Tibial nerve (tissue), 4 donors: ENCODE data around the gene SLC10A3. TPM values are rescaled to one million over a fixed set of nuclear protein-coding genes. Genes with fewer than 3 reads are reported as not detected.

Experiments
- DNase-seq, 2 donors: peaks; one replicate each; pipeline ENCODE4 v3.0.0-alpha.2; 2019; ENCODE audit warnings: low spot score in 2 of 2
- H3K27ac ChIP-seq, 4 donors: fragments of 200-600 bp; sonication (generic) in 3 of 4; one replicate each; pipeline ENCODE4 v1.5.1; 2017 to 2019; ENCODE audit warnings: mild to moderate bottlenecking in 1 of 4
- H3K27me3 ChIP-seq, 2 donors: fragments of 200-600 bp; sonication (generic) in 1 of 2; one replicate each; pipeline versions ENCODE4 v1.5.1 to v1.6.0; 2017 to 2019
- H3K36me3 ChIP-seq, 3 donors: fragments of 200-600 bp; sonication (generic); one replicate each; pipeline ENCODE4 v1.5.1; 2018 to 2019
- H3K4me1 ChIP-seq, 4 donors: fragments of 200-600 bp; sonication (generic) in 3 of 4; one replicate each; pipeline ENCODE4 v1.5.1; 2017 to 2019
- H3K4me3 ChIP-seq, 4 donors: fragments of 200-600 bp; sonication (generic) in 3 of 4; one replicate each; pipeline ENCODE4 v1.5.1; 2017 to 2019; ENCODE audit warnings: mild to moderate bottlenecking in 1 of 4, moderate library complexity in 1 of 4
- H3K9me3 ChIP-seq, 4 donors: fragments of 200-600 bp; sonication (generic) in 3 of 4; one replicate each; pipeline ENCODE4 v1.5.1; 2017 to 2019
- CTCF ChIP-seq, 5 experiments: fragments of 200-600 bp in 3 of 5; fragments of 450-650 bp in 2 of 5; sonication (generic) in 3 of 5; IDR thresholded peaks; one replicate each; pipeline ENCODE4 v1.5.1; 2016 to 2019; ENCODE audit warnings: antibody characterized with exemption in 5 of 5, mild to moderate bottlenecking in 3 of 5, moderate library complexity in 2 of 5
- EP300 ChIP-seq, 2 donors: sonication (generic); formaldehyde crosslinking; IDR thresholded peaks; one replicate each; pipeline ENCODE4 v1.6.1; 2017; ENCODE audit warnings: antibody characterized with exemption in 2 of 2, mild to moderate bottlenecking in 1 of 2
- POLR2A ChIP-seq, 2 donors: fragments of 450-650 bp; IDR thresholded peaks; one replicate each; pipeline ENCODE4 v1.6.1; 2017; ENCODE audit warnings: antibody characterized with exemption in 2 of 2, mild to moderate bottlenecking in 2 of 2, moderate library complexity in 2 of 2
- WGBS, 2 donors: methylation state at CpG; one replicate each; pipeline ENCODE4 v1.1.5; 2018; 5-methylcytosine and 5-hydroxymethylcytosine counted together
- total RNA-seq, 4 donors: library from RNA; depleted of rRNA; stranded (reverse); fragments of >200 nt; gene quantifications; one replicate each; pipeline ENCODE4 v1.1.0, GENCODE V29; 2016

Gene SLC10A3
- total RNA-seq, 4 donors from 2014 or later: 17.8 to 40.6 (median 27.0) TPM

DNA sequence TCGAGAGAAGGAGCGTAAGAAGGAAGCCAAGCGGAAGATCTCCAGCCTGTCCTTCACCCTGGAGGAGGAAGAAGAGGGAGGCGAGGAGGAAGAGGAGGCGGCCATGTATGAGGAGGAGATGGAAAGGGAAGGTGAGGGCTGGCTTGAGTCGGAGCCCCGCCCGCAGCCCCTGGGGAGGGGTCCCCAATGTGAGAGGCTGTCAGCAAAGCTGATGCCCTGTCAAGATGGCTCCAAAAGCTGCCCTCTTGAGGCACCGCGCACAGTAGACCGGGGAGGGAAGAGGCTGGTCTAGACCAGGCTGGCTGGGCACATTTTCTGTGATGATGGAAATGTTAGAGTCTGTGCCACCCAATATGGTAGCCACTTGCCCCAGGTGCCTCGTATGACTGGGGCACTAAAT, 44.0 kb downstream of the SLC10A3 start:
- no peaks in the 10 kb centered on the region for H3K9me3 ChIP-seq
- no peak overlapping the region for H3K27ac ChIP-seq
- TF ChIP-seq POLR2A (IDR thresholded peaks at IDR 0.05) (no peak), CTCF (IDR thresholded peaks at IDR 0.05) (no peak), EP300 (IDR thresholded peaks at IDR 0.05) (no peak)
- peaks cover 0 to 61% (median 0%) of the 10 kb centered on the region in 3 donors for H3K36me3 ChIP-seq
- peaks cover 0 to 26% (median 0%) of the 10 kb centered on the region in 4 donors for H3K4me1 ChIP-seq
- no peaks in the 10 kb centered on the region for H3K27me3 ChIP-seq
- 91 to 92% methylated on average over 8 to 12 of the region's 12 CpGs for WGBS, 2 donors
- no peak overlapping the region for H3K4me3 ChIP-seq
- DNase-seq: no peak

- TF ChIP-seq CTCF (IDR thresholded peaks at IDR 0.05) (no peak), POLR2A (IDR thresholded peaks at IDR 0.05) (no peak), EP300 (IDR thresholded peaks at IDR 0.05) (no peak)
- DNase-seq: no peak
- no peak overlapping the region for H3K27ac ChIP-seq
- H3K4me1 ChIP-seq: peaks cover 0 to 29% (median 0%) of the 10 kb centered on the region in 4 donors
- no peak overlapping the region for H3K4me3 ChIP-seq
- WGBS, 2 donors: 88 to 90% methylated on average over 16 of the region's 16 CpGs
- no peaks in the 10 kb centered on the region for H3K27me3 ChIP-seq
- H3K9me3 ChIP-seq: no peaks in the 10 kb centered on the region
- H3K36me3 ChIP-seq: peaks cover 0 to 63% (median 0%) of the 10 kb centered on the region in 3 donors
Observed at GRCh38 chrX:154445776-154446175, 44.7 kb downstream of the SLC10A3 start.

GRCh38 chrX:154444755-154445246, 45.6 kb downstream of the SLC10A3 start:
- peak overlapping the region; percentile 81 to 95 (median 88) for H3K27ac ChIP-seq
- no peaks in the 10 kb centered on the region for H3K9me3 ChIP-seq
- H3K27me3 ChIP-seq: no peaks in the 10 kb centered on the region
- TF ChIP-seq EP300 (IDR thresholded peaks at IDR 0.05): no peak
- no peak for TF ChIP-seq POLR2A (IDR thresholded peaks at IDR 0.05)
- TF ChIP-seq CTCF (IDR thresholded peaks at IDR 0.05): no peak
- H3K4me3 ChIP-seq: peak overlapping the region; percentile 38 to 66 (median 58)
- H3K4me1 ChIP-seq: peaks cover 0 to 37% (median 0%) of the 10 kb centered on the region in 4 donors
- DNase-seq: no peak
- 83% methylated on average over 7 of the region's 13 CpGs; no CpG with 5 or more reads in 1 of the 2 donors for WGBS, 2 donors
- peaks cover 0 to 63% (median 0%) of the 10 kb centered on the region in 3 donors for H3K36me3 ChIP-seq

GRCh38 chrX:154443992-154444754, 46.3 kb downstream of the SLC10A3 start, which contains the start of gene FAM50A:
TSS of gene FAM50A (plus strand) at chrX:154444141. CDS start at chrX:154444236, 95 bp downstream.
- TF ChIP-seq POLR2A (IDR thresholded peaks at IDR 0.05): peak; percentile 41 to 86
- TF ChIP-seq CTCF (IDR thresholded peaks at IDR 0.05): peak in 2 of 5 experiments; percentile 28 to 45
- TF ChIP-seq EP300 (IDR thresholded peaks at IDR 0.05): no peak
- Histone ChIP-seq H3K27ac (peak within 1 kb of the TSS; percentile 83 to 95 (median 94)), H3K36me3 (peaks cover 0 to 57% (median 0%) of the 10 kb centered on the region in 3 donors), H3K9me3 (no peaks in the 10 kb centered on the region), H3K4me3 (peak within 1 kb of the TSS; percentile 38 to 66 (median 58)), H3K4me1 (peaks cover 0 to 43% (median 0%) of the 10 kb centered on the region in 4 donors), H3K27me3 (no peaks in the 10 kb centered on the region)
- peak; percentile 67 to 71 for DNase-seq
- 0 to 31% methylated on average over 3 to 27 of the region's 94 CpGs for WGBS, 2 donors

- 7 to 45% methylated on average over 9 to 10 of the region's 10 CpGs for WGBS, 2 donors
- H3K36me3 ChIP-seq: peaks cover 0 to 50% (median 0%) of the 10 kb centered on the region in 3 donors
Observed at GRCh38 chrX:154443479-154443910, 46.9 kb downstream of the SLC10A3 start.

More at GRCh38 chrX:154443479-154443910, 46.9 kb downstream of the SLC10A3 start:
- peak overlapping the region; percentile 83 to 95 (median 94) for H3K27ac ChIP-seq
- peaks cover 0 to 50% (median 0%) of the 10 kb centered on the region in 4 donors for H3K4me1 ChIP-seq
- H3K27me3 ChIP-seq: no peaks in the 10 kb centered on the region
- no peak for TF ChIP-seq EP300 (IDR thresholded peaks at IDR 0.05)
- DNase-seq: no peak
- H3K4me3 ChIP-seq: peak overlapping the region; percentile 11 to 66 (median 44)
- no peaks in the 10 kb centered on the region for H3K9me3 ChIP-seq
